HG03097 (cell line): ENCODE measurements around the gene ZNF354C.
"Not testable (repeated sequence)": the region's sequence is repeated elsewhere in the genome, so short reads cannot be mapped to it uniquely, and the experiment has no call there.

ENCODE experiments used
- ATAC-seq: cut with Tn5 transposase; IDR thresholded peaks from one replicate; pipeline ENCODE4 v1.9.1; 2021; ENCODE audit not compliant: unreplicated experiment, low FRiP score

The ZNF354C gene

DNA sequence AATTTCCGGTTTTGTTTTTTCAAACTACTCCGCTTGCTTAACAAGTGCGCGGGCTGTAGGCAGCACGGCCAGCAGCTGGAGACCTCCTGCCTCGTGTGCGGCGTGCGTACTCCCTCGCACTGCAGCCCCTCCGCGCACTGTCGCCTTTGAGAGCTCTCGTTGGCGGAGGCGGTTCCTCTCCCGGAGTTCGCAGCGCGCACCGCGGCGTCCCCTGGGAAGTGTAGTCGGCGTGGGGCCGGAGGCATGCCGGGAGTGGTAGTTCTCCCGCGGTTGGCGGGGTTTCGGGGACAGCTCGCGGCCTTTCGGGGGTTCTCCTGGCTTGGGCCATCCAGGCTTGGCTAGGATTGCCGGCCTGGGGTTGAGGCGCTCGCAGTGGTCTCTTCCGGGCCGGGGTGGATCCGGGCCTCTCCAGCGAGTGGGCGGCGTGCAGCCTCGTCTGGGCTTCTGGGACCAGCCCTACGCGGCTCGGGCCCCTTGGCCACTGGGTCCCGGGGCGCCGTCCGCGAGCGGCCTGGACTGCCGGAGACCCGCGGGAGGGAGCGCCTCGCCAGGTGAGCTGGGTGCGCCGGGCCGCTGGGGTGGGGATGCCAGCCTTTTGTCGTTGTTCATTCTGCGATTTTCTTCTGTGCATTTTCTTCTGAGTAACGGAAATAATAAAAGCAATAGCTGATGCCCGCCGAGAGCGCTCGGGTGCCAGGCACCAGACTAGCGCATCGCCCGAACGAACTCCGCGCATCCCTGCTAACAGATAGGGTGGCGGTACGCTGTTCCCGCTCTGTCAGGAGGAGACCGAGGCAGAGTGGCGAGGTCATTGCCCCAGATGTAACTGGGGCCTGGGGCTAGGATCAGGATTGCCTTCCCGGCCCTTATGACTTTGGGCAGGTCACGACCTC is at the start of gene ZNF354C:
Gene ZNF354C, plus strand, starts transcription at position 258 of the 893 bp plus-strand sequence. CDS start 1,696 bp downstream, outside the sequence.
- ATAC-seq, result peak; percentile 69

DNA sequence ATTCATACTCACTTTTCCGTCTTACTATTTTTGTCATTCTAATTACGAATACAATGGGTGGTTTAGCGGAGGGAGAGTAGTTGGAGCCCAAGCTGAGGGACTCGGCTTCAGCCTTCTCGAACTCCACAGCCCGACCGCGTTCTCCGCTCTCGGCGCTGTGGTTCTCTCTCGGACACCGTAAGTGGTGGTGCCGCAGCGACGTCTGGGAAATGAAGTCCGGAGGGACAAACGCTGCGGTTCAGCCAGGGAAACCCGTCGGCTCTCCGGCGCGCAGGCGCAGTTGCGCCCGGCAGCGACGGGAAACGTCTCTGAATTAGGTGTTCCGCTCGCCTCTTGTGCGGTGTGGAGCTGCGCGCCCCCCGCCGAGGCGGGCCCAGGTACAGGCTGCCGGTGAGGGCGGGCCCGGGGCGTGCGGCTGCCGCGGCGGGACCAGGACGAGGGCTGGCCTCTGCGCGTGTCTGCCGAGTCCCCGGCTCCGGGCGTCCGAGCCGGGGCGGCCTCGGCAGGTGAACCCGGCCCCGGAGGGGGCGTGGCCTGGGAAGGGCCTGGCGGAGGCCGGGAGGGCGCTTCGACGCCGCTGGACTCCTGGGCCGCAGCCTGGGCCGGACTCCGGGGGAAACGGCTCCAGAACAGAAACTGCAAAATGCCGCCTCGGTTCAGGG is 36.5 kb upstream of the ZNF354C start, which contains the start of gene ZNF879:
Gene ZNF879, plus strand, starts transcription at position 277 of the 662 bp plus-strand sequence. CDS start 1,201 bp downstream, outside the sequence.
- peak; percentile 91 for ATAC-seq

GRCh38 chr5:179033004-179033580 is 27.1 kb upstream of the ZNF354C start:
- ATAC-seq, result no peak

DNA sequence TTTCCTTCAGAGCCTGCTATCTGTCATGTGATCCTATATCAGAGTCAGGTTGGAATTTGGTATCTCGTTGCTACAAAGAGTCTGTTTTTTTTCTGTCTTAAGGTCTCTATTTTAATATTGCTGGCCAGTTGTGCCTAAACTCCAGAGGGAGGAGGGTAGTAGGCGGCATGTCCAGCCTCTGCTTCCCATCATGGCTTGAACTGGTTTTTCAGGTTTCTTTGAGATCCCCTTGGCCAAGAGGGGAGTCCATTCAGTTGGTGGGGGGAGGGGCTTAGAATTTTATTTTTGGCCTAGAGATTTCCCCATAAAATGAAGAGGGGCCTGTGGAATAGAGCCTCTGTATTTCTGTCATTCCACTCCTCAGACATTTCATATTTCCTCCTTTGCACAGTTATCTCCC is 15.4 kb upstream of the ZNF354C start:
- ATAC-seq, result no peak

- ATAC-seq, result no peak
These were observed 8.4 kb upstream of the ZNF354C start for GRCh38 chr5:179051784-179052183.

GRCh38 chr5:179054036-179054785 is 6.0 kb upstream of the ZNF354C start:
- no peak for ATAC-seq

DNA sequence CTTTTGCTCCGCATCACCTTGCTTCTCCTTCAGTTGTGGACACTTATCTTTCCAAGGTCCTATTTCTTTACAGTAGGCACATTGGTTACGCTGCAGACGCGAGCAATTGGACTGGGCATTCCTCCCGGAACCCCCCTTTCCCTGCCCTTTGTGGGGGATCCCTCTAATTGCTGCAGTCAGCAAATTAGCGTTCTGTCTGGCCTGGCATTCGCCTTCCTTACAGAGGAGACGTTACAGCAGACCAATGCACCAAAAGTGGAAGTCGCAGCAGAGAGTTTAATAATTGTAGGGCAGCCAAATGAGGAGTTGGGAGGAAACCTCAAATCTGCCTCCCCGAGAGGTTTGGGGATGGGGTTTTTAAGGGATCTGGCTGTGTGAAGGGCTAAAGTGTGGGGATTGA is 5.3 kb upstream of the ZNF354C start:
- no peak for ATAC-seq

DNA sequence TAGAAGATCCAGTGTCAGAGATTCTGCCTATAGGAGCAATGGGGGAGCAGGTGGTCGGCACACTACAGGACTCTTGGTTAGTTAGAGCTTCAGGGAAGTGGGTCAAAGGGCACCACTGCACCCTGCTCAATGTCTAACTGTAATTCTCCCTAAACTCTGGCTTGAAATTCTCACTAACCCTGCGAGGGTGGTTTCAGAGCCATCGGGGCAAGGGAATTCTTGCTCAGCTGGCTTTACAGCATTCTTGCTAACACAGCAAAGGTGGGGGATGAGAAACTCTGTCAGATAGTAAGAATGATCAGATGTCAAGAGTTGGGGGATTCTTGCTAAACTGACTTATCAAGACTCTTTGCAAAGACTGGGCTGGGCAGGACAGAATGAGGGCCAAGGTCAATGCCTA is 4.7 kb upstream of the ZNF354C start:
- ATAC-seq, result no peak

DNA sequence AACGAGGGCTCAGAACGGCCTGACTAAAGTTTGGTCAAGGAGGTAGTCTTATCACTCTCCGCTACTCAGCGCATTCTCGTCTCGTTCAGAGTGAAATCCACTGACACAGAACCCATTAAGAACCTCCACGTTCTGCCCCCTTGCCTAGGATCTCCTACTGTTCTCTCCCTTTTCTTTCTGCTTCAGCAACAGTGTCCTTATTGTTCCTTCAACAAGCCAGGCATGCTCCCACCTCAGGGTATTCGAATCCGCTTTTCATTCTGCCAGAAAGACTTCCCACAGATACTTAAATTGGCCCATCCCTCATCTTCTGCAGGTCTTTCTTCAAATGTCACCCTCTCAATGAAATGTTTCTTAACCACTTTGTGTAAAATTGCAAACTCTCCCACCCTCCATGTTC is 4.3 kb upstream of the ZNF354C start:
- no peak for ATAC-seq

DNA sequence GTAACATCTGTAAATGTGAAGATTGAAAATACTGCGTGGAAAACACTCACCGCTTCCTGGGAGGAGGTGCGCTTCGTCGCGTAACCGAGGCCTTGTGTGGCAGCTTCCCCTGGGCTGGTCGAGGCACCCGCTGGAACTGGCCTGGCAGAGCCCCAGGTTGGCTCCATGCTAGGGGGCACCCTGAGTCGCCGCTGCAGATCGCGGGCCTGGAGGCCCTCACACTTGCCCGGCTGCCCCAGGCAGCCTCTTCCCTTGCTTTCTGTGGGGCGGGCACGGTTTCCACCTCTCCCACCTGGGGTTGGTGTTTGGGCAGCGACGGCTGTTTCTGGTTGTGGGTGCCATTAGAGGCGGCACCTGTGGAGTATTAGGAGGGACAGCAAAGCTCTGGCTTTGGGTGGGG is 852 bp downstream of the ZNF354C start:
- no peak for ATAC-seq

DNA sequence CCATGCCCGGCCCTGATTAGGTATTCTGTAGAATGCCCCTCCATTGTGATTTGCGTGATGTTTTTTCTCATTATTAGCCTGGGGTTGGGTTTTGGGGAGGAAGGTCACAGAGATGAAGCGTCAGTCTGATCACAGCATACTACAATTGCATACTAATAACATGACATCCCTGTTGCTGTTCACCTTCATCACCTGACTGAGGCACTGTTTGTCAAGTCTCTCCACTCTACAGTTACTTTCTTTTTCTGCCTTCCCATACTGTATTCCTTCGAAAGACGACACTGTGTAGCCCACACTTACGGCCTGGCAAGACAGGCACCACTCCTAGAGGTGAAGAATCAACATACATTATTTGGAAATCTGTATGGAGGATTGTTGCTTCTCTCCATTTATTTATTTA is 5.5 kb downstream of the ZNF354C start:
- ATAC-seq, result no peak

DNA sequence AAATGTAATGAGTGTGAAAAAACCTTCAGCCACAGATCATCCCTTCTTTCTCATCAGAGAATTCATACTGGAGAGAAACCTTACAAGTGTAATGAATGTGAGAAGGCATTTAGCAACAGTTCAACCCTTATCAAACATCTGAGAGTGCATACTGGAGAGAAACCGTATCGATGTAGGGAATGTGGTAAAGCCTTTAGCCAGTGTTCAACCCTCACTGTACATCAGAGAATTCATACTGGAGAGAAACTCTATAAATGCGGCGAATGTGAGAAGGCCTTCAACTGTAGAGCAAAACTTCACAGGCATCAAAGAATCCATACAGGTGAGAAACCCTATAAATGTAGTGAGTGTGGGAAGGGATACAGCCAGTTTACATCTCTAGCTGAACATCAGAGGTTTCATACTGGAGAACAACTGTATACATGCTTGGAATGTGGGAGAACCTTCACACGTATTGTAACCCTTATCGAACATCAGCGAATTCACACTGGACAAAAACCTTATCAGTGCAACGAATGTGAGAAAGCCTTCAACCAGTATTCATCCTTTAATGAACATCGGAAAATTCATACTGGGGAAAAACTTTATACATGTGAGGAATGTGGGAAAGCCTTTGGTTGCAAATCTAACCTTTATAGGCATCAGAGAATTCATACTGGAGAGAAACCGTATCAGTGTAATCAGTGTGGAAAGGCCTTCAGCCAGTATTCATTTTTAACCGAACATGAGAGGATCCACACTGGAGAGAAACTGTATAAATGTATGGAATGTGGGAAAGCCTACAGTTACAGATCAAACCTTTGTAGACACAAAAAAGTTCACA is 19.2 kb downstream of the ZNF354C start:
- ATAC-seq, result no peak

DNA sequence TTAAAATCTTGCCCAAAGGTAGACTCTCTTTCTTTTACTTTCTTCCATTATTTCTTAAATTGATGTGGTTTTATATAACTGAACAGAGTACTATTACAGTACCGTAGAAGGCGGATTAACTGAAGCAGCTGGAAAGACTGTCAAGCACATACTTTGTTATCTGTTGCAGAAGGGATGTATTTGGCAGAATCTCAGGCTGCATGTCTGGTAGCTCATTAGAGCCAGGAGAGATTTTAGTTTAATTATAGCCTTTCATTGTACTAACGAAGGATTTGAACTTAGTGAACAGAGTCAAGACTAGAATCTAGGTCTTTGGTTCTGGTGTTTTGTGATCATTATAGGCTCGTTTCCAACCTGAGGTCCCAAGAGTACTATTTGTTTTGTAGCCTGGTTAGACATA is 20.6 kb downstream of the ZNF354C start:
- ATAC-seq, result no peak

DNA sequence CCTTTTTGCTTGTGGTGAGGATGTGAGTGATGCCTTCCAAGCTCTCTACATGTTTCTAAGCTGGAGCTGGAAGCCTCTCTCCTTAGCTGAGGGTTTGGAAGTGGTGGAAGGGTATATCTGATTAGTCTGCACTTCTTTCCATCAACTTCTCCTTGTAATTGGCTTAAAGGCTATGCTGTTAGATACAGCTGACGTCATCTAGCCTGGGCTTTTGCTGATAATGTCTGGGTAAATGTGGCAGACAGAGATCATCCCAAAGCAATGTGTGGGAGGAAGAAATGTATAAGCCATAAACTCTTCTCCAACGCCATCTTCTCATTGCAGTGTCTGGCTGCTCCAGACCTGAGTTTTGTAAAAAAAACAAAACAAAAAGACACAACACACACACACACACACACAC is 29.3 kb downstream of the ZNF354C start:
- no peak for ATAC-seq

- ATAC-seq, result not testable (repeated sequence)
These were observed 41.1 kb downstream of the ZNF354C start for GRCh38 chr5:179101282-179101681.

DNA sequence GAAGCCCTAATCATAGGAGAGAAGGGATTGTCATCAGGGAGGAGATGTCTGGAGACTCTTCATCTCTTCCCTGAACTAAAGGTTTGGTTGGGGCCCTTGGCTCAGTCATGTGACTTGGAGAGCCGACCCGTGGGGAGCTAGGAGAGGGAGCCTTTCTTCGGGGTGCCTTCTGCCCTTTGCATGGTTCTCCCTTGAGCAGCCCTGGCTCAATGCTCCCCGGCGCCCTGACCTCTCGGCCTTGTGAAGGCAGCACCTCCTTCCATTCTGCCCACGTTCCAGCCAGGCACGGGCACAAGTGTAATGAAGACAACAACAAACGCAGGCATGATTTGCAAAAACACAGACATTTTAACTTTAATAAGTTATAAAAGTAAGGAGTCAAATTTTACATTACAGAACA is 50.4 kb downstream of the ZNF354C start:
- no peak for ATAC-seq

- ATAC-seq, result no peak
These were observed 51.4 kb downstream of the ZNF354C start for GRCh38 chr5:179111267-179112207.

DNA sequence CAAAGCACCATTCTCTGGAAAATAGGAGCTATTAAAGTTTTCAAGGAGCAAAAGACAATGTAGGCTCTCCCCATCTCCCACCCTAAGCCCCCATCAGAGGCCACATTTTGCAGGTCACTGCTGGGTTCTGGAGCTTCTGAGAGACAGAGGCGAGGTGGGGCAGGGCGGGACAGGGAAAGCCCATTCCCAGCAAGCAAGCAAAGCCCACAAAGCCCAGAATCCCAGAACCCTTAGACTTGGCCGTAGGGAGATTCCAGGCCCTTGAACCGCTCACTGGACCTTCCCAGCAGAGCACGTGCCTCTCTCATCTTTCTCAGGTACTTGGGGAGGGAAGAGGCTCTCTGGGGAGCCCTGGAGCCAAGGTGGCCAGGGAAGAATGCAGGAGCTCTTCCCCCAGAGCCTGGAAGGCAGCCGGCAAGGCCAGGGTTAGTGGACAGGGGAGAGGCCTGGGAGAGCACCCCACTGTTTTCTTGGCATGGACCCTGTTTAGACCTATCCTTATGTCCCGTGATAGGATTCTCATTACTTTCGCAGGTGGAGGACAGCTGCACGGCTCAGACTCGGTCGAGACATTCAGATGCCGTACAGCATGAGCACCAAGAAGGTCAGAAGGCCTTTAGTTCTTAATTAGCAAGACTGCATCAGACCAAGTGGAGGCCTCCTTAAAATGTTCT is 52.4 kb downstream of the ZNF354C start:
- ATAC-seq, result no peak
